Progenitor cell of endocrine pancreas (in vitro differentiated cells): ENCODE data around the gene FAM210B. TPM values are rescaled to one million over a fixed set of nuclear protein-coding genes. Genes with fewer than 3 reads are reported as not detected.

ENCODE experiments used
- DNase-seq: peaks from one replicate; pipeline ENCODE4 v3.0.0; 2021; ENCODE audit warnings: low spot score; ENCODE audit not compliant: unreplicated experiment
- H3K27ac Mint-ChIP-seq: 2 replicates; pipeline ENCODE4 v1.8.0; 2021; ENCODE audit warnings: mild to moderate bottlenecking, moderate library complexity, mixed read lengths
- H3K27me3 Mint-ChIP-seq: 2 replicates; pipeline ENCODE4 v1.8.0; 2021; ENCODE audit warnings: mixed read lengths
- H3K36me3 Mint-ChIP-seq: 2 replicates; pipeline ENCODE4 v1.8.0; 2022; ENCODE audit warnings: mixed read lengths; ENCODE audit not compliant: insufficient read depth
- H3K4me1 Mint-ChIP-seq: 2 replicates; pipeline ENCODE4 v1.8.0; 2021; ENCODE audit warnings: low read depth, mixed read lengths
- H3K4me3 Mint-ChIP-seq: 2 replicates; pipeline ENCODE4 v1.8.0; 2021; ENCODE audit warnings: low read depth, mild to moderate bottlenecking, moderate library complexity, mixed read lengths
- H3K9me3 Mint-ChIP-seq: 2 replicates; pipeline ENCODE4 v1.8.0; 2021; ENCODE audit warnings: low read depth, mixed read lengths
- total RNA-seq: library from RNA; stranded (reverse); gene quantifications from 2 replicates; pipeline ENCODE4 v1.2.1, GENCODE V29; 2021
- TF ChIP-seq, protein P1 (sequence below): fragments of 200-600 bp; sonication (generic); IDR thresholded peaks from one replicate; pipeline ENCODE4 v1.5.0; 2021; ENCODE audit warnings: antibody characterized with exemption, mild to moderate bottlenecking; ENCODE audit not compliant: unreplicated experiment

FAM210B gene
- total RNA-seq, 1 donor from 2014 or later: 60.3 TPM

DNA sequence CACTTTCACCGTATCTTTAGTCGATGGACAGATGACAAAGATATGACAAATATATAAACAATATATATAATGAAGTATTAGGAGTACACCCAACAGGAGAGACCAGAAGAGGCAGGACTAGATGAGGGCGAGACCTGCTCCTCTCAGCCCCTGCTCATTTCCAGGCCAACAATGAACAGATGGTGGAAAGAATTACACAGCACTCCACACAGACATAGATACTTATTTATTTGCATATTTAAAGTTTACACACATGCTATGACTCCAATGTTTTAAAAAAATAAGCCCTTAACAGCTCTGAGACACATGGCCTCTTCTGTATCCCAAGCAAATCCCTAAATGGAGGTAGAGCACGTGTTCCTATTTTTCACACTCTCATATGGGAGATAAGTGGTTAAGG is 10.4 kb downstream of the FAM210B start:
- no peak overlapping the region for H3K27ac Mint-ChIP-seq
- H3K36me3 Mint-ChIP-seq: peaks cover 16% of the 10 kb centered on the region
- H3K4me1 Mint-ChIP-seq: no peaks in the 10 kb centered on the region
- H3K27me3 Mint-ChIP-seq: no peaks in the 10 kb centered on the region
- no peak overlapping the region for H3K4me3 Mint-ChIP-seq
- no peaks in the 10 kb centered on the region for H3K9me3 Mint-ChIP-seq
- no peak for DNase-seq
- TF ChIP-seq, protein P1, sequence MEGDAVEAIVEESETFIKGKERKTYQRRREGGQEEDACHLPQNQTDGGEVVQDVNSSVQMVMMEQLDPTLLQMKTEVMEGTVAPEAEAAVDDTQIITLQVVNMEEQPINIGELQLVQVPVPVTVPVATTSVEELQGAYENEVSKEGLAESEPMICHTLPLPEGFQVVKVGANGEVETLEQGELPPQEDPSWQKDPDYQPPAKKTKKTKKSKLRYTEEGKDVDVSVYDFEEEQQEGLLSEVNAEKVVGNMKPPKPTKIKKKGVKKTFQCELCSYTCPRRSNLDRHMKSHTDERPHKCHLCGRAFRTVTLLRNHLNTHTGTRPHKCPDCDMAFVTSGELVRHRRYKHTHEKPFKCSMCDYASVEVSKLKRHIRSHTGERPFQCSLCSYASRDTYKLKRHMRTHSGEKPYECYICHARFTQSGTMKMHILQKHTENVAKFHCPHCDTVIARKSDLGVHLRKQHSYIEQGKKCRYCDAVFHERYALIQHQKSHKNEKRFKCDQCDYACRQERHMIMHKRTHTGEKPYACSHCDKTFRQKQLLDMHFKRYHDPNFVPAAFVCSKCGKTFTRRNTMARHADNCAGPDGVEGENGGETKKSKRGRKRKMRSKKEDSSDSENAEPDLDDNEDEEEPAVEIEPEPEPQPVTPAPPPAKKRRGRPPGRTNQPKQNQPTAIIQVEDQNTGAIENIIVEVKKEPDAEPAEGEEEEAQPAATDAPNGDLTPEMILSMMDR: no peak

DNA sequence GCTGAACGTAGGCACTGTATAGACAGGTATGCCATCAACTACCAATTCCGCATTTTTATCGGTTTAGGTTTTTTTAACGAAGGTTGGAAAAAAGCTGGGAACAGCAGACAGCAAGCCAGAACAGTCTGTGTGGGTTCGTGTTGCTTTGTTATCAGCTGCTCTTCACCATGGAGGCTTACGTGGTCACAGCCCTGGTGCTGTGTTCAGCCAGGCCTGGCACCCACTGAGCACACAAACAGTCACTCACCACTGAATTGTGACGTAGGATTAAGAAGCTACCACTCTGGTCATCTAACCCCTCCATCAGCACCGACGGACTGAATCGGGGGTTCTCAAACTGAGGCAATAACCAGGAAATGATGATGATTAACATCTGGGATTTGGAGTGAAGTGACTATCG is 13.2 kb downstream of the FAM210B start:
- TF ChIP-seq, protein P1: no peak
- peaks cover 10% of the 10 kb centered on the region for H3K36me3 Mint-ChIP-seq

DNA sequence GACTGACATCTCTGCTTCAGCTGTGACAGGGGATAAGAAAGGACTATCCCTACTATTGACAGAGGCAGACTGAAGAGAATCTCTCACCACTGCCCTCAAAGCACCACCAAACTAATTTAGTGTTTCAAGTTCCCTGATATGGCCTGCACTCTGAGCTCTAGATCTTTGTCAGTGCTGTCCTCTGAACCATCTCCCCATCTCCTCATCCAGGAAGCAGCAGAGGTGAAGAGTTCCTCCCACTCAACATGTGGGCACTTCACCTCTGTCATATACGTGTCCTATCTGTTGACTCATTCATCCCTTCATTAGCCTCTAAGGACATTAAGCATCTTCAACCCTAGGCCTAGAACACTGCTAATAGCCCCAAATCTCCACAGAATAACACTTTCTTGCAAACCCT is 14.1 kb downstream of the FAM210B start:
- no peak overlapping the region for H3K4me3 Mint-ChIP-seq
- no peak overlapping the region for H3K27ac Mint-ChIP-seq
- TF ChIP-seq, protein P1: no peak
- DNase-seq: no peak
- H3K36me3 Mint-ChIP-seq: peaks cover 12% of the 10 kb centered on the region
- H3K27me3 Mint-ChIP-seq: no peaks in the 10 kb centered on the region
- H3K4me1 Mint-ChIP-seq: peaks cover 2% of the 10 kb centered on the region
- H3K9me3 Mint-ChIP-seq: no peaks in the 10 kb centered on the region

More for the DNA sequence above, 13.2 kb downstream of the FAM210B start:
- DNase-seq: no peak
- no peaks in the 10 kb centered on the region for H3K27me3 Mint-ChIP-seq
- H3K9me3 Mint-ChIP-seq: no peaks in the 10 kb centered on the region
- no peak overlapping the region for H3K27ac Mint-ChIP-seq
- H3K4me3 Mint-ChIP-seq: no peak overlapping the region
- peaks cover 2% of the 10 kb centered on the region for H3K4me1 Mint-ChIP-seq

DNA sequence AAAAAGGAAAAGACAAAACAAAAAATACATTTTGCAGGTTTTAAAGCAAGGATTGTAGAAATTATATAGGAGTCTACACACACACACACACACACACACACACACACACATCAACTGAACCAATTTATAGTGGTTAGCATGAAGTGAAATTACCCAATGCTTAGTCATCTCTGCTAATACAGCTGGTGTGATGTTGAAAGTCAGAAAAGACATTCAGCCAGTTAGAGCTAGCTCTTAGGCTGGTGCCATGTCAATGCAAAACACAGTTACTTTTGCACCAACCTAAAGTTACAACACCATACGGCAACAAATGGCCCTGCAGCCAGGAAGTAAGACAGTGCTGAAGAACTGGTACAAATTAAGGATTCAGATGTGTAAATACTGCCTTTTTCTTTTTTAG is 15.2 kb downstream of the FAM210B start:
- Mint-ChIP-seq H3K9me3 (no peaks in the 10 kb centered on the region), H3K27ac (no peak overlapping the region), H3K4me1 (peaks cover 2% of the 10 kb centered on the region), H3K36me3 (peaks cover 14% of the 10 kb centered on the region), H3K27me3 (no peaks in the 10 kb centered on the region), H3K4me3 (no peak overlapping the region)
- no peak for DNase-seq
- TF ChIP-seq, protein P1: no peak

DNA sequence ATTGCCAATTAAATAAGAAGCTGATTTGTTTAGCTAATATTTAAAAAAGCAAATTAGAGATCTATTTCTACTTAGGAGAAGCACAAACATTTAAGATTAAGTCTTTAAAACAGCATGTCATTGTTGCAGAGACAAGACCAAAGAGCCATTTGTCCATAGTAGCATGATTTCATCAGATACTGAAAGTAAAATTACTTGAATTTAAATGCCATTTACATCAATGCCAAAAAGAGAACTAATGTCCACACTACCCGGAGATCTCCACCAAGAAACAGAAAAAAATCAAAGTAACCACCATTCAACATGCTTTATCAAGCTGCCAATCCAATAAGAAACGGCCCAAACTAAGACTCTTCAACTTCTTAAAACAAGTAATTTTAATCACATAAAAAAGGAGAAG is 17.6 kb downstream of the FAM210B start:
- peaks cover 2% of the 10 kb centered on the region for H3K4me1 Mint-ChIP-seq
- DNase-seq: no peak
- peaks cover 13% of the 10 kb centered on the region for H3K36me3 Mint-ChIP-seq
- no peaks in the 10 kb centered on the region for H3K9me3 Mint-ChIP-seq
- TF ChIP-seq, protein P1: no peak
- H3K27ac Mint-ChIP-seq: no peak overlapping the region
- no peak overlapping the region for H3K4me3 Mint-ChIP-seq
- H3K27me3 Mint-ChIP-seq: no peaks in the 10 kb centered on the region
